Measurements from ENCODE around the gene SLC9A3.

- TF ChIP-seq CTCF (IDR thresholded peaks at IDR 0.05) (no peak), POLR2A (IDR thresholded peaks at IDR 0.05) (no peak)
Measured at GRCh38 chr5:496028-496427, 28.2 kb downstream of the SLC9A3 start.

Data from uterus (tissue), 2 donors.